ES-I3 (cell line): ENCODE measurements around the gene DOCK3.

ENCODE experiments used
- H3K36me3 ChIP-seq: 2 replicates; pipeline ENCODE4 v1.6.1; 2013; ENCODE audit warnings: mild to moderate bottlenecking, low read length, control low read depth, moderate library complexity; ENCODE audit not compliant: insufficient read depth
- H3K4me1 ChIP-seq: 2 replicates; pipeline ENCODE4 v1.6.1; 2013; ENCODE audit warnings: mild to moderate bottlenecking, control low read depth, low read length; ENCODE audit not compliant: insufficient read depth
- H3K9ac ChIP-seq: 2 replicates; pipeline ENCODE4 v1.6.1; 2013; ENCODE audit warnings: low read depth, mild to moderate bottlenecking, low read length, moderate library complexity
- H3K9me3 ChIP-seq: 2 replicates; pipeline ENCODE4 v1.6.1; 2013; ENCODE audit warnings: mild to moderate bottlenecking, low read length, moderate library complexity; ENCODE audit not compliant: control insufficient read depth, insufficient read depth

The DOCK3 gene

DNA sequence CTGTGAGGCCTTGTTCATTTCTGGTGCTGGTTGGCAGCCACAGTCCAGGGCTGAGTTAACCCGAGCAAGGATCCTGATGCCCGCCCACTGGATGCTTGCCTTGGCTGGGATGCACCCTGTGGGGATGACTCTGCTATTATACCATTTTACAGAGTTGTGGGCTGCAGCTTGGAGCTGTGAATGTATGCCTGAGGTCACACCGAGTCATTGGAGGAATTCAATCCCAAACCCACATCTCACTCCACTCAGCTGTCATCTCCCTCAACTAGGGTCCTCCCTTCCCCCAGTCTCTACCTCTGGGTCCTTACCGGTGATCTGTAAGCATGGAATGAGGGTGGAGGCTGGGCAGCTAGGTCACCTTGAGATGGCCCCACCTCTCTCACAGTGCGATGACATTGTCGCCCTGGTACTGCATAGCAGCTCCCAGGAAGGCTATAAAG lies 35.7 kb upstream of the DOCK3 start:
- Histone ChIP-seq H3K9me3 (no peaks in the 10 kb centered on the region), H3K9ac (no peak overlapping the region), H3K36me3 (peaks cover 5% of the 10 kb centered on the region)

DNA sequence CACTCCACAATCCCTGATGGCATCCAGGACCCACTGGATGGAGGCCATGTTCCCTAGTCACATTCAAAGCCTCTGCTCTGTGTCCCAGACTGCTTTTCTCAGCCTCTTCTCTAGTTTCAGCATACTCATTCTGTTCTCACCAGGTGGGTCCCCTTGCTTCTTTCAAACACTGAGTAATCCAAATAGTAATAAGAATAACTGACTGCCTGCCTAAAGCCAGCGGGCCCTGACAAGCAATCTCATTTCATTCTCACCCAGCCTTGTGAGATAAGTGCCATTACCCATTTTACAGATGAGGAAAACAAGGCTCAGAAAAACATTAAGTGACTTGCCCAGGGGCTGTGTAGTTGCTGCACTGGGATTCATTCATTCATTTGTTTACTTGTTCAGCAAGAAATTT lies 32.3 kb upstream of the DOCK3 start:
- H3K9me3 ChIP-seq, result no peaks in the 10 kb centered on the region
- H3K4me1 ChIP-seq, result no peaks in the 10 kb centered on the region; the same call in 1 of the 2 replicates
- no peak overlapping the region for H3K9ac ChIP-seq
- peaks cover 8% of the 10 kb centered on the region for H3K36me3 ChIP-seq

More for the DNA sequence above, 35.7 kb upstream of the DOCK3 start:
- peaks cover 8% of the 10 kb centered on the region; the same call in 1 of the 2 replicates for H3K4me1 ChIP-seq

GRCh38 chr3:50644561-50644960 lies 30.2 kb upstream of the DOCK3 start:
- Histone ChIP-seq H3K9ac (no peak overlapping the region), H3K9me3 (no peaks in the 10 kb centered on the region), H3K36me3 (peaks cover 8% of the 10 kb centered on the region), H3K4me1 (peaks cover under 1% of the 10 kb centered on the region; the same call in 1 of the 2 replicates)

- H3K9me3 ChIP-seq, result no peaks in the 10 kb centered on the region
- H3K9ac ChIP-seq, result no peak overlapping the region
- H3K4me1 ChIP-seq, result peaks cover 4% of the 10 kb centered on the region; the same call in 1 of the 2 replicates
- H3K36me3 ChIP-seq, result peaks cover 8% of the 10 kb centered on the region
Observed at GRCh38 chr3:50645378-50645777, 29.3 kb upstream of the DOCK3 start.

DNA sequence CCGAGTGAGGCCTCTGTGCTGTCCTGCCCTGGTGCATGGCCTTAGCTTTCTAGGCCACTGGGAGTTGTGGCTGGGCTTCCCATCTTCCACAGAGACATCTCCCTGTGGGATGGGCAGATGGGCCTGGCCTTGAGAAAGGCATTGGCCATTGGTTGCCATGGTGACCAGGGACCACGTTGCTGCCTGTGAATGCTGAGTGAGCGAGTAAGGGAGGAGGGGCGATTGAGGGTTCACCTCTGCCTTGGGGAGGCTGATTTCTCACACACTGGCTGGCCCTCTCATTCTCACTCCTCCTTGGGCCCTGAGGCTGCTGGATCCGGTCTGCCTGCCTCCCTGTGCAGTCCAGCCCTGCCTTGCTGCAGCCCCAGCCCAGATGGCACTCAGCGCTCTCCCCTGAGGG lies 26.4 kb upstream of the DOCK3 start:
- Histone ChIP-seq H3K9ac (no peak overlapping the region), H3K4me1 (peaks cover 15% of the 10 kb centered on the region), H3K36me3 (peaks cover 4% of the 10 kb centered on the region; the same call in 1 of the 2 replicates), H3K9me3 (no peaks in the 10 kb centered on the region)

DNA sequence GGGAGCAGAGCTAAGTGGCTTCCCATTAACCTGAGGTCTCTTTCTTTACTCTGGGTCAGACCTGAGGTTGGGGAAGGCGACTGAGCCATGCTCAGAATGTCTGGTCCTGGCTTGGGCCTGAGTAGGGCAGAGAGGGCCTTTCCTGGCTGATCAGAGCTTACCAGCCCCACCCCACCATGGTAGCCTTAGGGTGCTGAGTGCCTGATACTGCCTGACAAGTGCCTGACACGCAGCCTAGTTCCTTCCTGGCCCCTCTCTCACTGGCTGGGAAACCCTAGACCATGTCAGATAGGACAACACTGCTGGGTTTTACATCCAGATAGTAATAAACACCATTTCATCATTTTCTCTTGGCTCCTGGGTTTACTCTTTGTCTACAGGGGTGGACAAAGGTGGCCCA lies 25.8 kb upstream of the DOCK3 start:
- H3K9ac ChIP-seq, result no peak overlapping the region
- no peaks in the 10 kb centered on the region for H3K9me3 ChIP-seq
- H3K4me1 ChIP-seq, result peaks cover 15% of the 10 kb centered on the region
- peaks cover 4% of the 10 kb centered on the region; the same call in 1 of the 2 replicates for H3K36me3 ChIP-seq

DNA sequence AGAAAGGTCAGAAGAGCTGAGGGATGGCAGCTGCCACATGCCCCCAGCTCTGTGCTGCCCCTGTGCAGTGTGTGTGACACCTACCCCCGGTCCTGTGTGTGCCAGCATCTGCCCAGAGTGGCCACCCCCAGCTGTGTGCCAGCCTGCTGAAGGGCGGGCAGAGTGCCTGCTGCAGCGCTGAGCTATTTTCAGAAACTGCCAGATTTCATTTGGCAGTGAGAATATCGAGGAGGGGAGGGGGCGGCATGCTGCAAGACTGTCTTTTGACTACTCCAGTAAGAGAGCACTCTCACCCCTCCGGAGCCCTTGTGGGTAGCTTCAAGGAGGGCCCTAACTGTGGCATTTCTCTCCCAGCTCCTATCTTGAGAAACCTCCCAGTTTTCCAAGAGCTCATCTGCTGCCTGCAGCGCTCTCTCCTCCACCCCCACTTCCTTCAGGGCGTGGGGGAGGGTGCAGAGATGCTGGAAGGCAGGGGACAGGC lies 25.2 kb upstream of the DOCK3 start:
- Histone ChIP-seq H3K9me3 (no peaks in the 10 kb centered on the region), H3K9ac (no peak overlapping the region), H3K4me1 (peaks cover 15% of the 10 kb centered on the region), H3K36me3 (peaks cover 4% of the 10 kb centered on the region; the same call in 1 of the 2 replicates)

DNA sequence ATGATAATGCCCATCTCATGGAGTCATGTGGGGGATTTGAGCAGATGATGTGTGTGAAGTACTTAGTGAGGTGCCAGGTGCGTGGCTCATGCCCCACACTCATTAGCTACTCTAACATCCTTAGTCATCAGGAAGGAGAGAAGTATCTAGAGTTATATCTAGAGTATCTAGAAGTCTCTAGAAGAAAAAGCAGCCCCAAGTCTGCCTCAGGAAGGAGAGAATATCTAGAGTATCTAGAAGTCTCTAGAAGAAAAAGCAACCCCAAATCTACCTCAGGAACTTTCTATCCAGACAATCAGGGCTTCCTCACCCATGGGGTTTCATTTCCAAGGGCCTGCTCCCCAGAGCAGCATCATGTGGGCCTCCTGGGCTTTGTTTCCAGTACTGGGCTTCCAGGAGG lies 24.7 kb upstream of the DOCK3 start:
- Histone ChIP-seq H3K9ac (no peak overlapping the region), H3K9me3 (no peaks in the 10 kb centered on the region), H3K4me1 (peaks cover 15% of the 10 kb centered on the region), H3K36me3 (peaks cover 4% of the 10 kb centered on the region; the same call in 1 of the 2 replicates)

DNA sequence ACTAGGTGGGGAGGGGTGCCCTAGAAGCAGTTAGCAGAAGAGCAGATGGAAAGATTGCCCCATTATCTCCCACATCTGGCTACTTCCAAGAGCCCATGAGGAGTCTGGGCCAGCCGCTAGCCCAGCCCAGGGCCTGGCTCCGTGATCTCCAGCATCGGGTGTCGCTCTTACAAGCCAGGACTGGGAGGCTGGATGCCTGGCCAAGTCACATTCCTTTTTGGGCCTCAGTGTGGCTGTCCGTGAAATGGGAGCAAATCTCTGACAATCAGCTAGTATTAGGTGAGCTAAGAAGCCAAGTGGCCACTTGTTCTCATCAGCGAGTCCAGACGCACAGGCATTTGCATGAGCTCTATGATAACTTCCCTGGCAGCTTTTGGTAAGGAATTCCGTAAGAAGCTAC lies 23.3 kb upstream of the DOCK3 start:
- Histone ChIP-seq H3K9me3 (no peaks in the 10 kb centered on the region), H3K36me3 (no peaks in the 10 kb centered on the region), H3K9ac (no peak overlapping the region), H3K4me1 (peaks cover 15% of the 10 kb centered on the region)

DNA sequence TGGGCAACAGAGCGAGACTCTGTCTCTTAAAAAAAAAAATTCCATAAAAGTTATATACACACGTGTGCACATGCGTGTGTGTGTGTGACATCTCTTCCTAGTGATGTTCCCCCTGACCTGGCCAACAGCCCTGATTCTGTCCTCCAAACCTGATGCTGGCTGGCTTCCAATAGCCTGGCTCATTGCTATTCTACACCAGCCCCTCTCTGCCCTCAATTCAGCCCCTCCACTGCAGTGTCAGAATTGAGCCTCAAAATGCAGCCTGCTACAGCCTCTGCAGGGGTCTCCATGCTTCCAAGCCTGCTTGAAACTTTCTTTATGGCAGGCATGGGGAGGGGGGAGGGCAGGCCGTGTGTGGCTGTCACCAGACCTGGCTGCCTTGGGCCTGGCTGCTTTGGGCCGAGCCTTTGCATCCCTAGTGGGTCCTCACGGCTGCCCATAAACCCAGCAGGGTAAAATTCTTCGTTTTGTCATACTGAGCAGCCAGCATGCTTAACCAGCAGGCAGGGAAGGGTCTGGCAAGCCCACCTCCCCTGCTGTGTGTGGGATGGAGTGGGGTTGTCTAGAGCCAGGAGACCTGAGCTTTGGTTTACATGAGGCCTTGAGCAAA lies 22.7 kb upstream of the DOCK3 start:
- Histone ChIP-seq H3K36me3 (no peaks in the 10 kb centered on the region), H3K9me3 (no peaks in the 10 kb centered on the region), H3K9ac (no peak overlapping the region), H3K4me1 (peaks cover 15% of the 10 kb centered on the region)

DNA sequence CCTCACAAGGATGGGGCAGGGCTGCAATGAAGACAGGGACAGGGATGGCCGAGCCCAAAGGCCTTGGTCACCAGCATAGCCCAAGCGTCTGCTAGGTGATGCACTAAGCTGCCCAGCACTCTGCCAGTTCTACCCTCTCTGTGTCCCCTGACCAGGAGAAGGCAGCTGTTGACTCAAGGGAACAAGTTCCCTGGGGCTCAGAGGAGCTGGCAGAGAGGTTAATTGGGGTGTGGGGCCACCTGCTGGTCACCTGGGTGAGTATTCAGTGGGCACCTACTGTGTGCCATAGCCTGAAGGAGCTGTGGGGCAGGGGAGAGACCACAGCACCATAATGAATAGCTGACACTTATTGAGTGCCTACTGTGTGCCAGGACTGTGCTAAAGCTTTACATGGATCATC lies 22.0 kb upstream of the DOCK3 start:
- peaks cover 15% of the 10 kb centered on the region for H3K4me1 ChIP-seq
- no peaks in the 10 kb centered on the region for H3K9me3 ChIP-seq
- H3K36me3 ChIP-seq, result no peaks in the 10 kb centered on the region
- no peak overlapping the region for H3K9ac ChIP-seq

GRCh38 chr3:50653937-50654595 lies 20.7 kb upstream of the DOCK3 start:
- Histone ChIP-seq H3K9me3 (no peaks in the 10 kb centered on the region), H3K36me3 (no peaks in the 10 kb centered on the region), H3K9ac (no peak overlapping the region), H3K4me1 (peaks cover 15% of the 10 kb centered on the region)

DNA sequence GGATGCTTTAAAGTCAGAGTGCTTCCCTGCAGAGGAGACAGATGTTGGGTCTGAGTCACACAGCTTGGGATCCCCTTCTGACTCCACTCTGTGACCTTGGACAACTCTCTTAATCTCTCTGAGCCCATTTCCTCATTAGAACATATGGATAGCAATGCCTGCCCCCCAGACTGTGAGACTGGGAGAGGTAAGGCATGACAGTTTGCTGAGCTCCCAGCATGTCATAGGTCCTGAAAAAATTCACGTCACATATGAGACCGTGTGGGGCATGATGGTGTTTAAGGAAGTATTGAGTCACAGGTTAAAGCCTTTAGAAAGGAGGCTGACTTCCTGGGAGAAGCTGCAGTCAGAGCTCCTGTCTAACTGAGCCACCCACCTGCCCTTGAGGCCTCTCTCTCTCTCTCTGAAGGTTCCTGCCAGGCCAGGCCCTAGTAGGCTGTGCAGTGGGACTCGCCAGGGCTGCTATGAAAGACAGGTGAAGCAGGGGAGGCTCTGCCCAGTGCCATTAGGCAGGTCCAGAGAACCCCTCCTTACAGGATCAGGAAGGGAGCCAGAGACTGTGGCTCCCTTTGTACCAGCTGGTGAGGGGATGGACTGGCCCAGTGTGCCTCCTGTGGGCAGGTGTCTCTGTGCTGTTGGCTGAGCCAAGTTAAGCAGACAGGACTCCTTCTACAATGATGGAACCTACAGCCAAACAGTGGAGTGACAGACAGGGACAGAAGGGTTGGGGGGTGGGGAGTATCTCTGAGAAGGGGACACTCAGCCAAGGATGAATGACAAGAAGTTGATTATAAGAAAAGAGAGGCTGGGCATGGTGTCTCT lies 19.5 kb upstream of the DOCK3 start:
- Histone ChIP-seq H3K9me3 (no peaks in the 10 kb centered on the region), H3K9ac (no peak overlapping the region), H3K36me3 (no peaks in the 10 kb centered on the region), H3K4me1 (peaks cover 11% of the 10 kb centered on the region)

GRCh38 chr3:50656417-50657195 lies 18.1 kb upstream of the DOCK3 start:
- H3K36me3 ChIP-seq, result no peaks in the 10 kb centered on the region
- no peaks in the 10 kb centered on the region for H3K9me3 ChIP-seq
- H3K4me1 ChIP-seq, result peaks cover 10% of the 10 kb centered on the region
- no peak overlapping the region for H3K9ac ChIP-seq
